NCI-H2107 (cell line): ENCODE measurements around the gene C3orf85.
"Not testable (repeated sequence)": the region's sequence is repeated elsewhere in the genome, so short reads cannot be mapped to it uniquely, and the experiment has no call there.

Source experiments
- DNase-seq: peaks from one replicate; lab custom pipeline; 2025; lab: John Stamatoyannopoulos, UW

C3orf85 gene

GRCh38 chr3:109136523-109136922 is at the start of gene C3orf85:
Gene C3orf85 (plus strand): TSS chr3:109136719. CDS start chr3:109136848, 129 bp downstream.
- DNase-seq = no peak

GRCh38 chr3:109089265-109089664 is 47.3 kb upstream of the C3orf85 start:
- DNase-seq = no peak

- no peak for DNase-seq
These were observed 44.7 kb upstream of the C3orf85 start for GRCh38 chr3:109091846-109092245.

- DNase-seq = no peak
These were observed 43.0 kb upstream of the C3orf85 start for GRCh38 chr3:109093561-109093960.

GRCh38 chr3:109095166-109095565 is 41.4 kb upstream of the C3orf85 start:
- DNase-seq = no peak

GRCh38 chr3:109098079-109098644 is 38.4 kb upstream of the C3orf85 start:
- DNase-seq = no peak

GRCh38 chr3:109109574-109109973 is 26.9 kb upstream of the C3orf85 start:
- no peak for DNase-seq

- DNase-seq = no peak
These were observed 23.4 kb upstream of the C3orf85 start for GRCh38 chr3:109112946-109113760.

GRCh38 chr3:109114746-109115145 is 21.8 kb upstream of the C3orf85 start:
- no peak for DNase-seq

- no peak for DNase-seq
These were observed 21.1 kb upstream of the C3orf85 start for GRCh38 chr3:109115451-109115850.

- no peak for DNase-seq
These were observed 20.5 kb upstream of the C3orf85 start for GRCh38 chr3:109116031-109116430.

- no peak for DNase-seq
These were observed 18.6 kb upstream of the C3orf85 start, which contains the start of gene MORC1 for GRCh38 chr3:109117939-109118338. Gene MORC1 (minus strand): TSS chr3:109118134. CDS start chr3:109118059, 75 bp downstream.

GRCh38 chr3:109118584-109118983 is 17.9 kb upstream of the C3orf85 start:
- no peak for DNase-seq

GRCh38 chr3:109122690-109123089 is 13.8 kb upstream of the C3orf85 start:
- DNase-seq = no peak

GRCh38 chr3:109125902-109126301 is 10.6 kb upstream of the C3orf85 start:
- DNase-seq = no peak

- DNase-seq = no peak
These were observed 9.0 kb upstream of the C3orf85 start for GRCh38 chr3:109127553-109127952.

GRCh38 chr3:109131276-109131675 is 5.2 kb upstream of the C3orf85 start:
- no peak for DNase-seq

- no peak for DNase-seq
These were observed 3.6 kb upstream of the C3orf85 start for GRCh38 chr3:109132801-109133473.

GRCh38 chr3:109133474-109133816 is 3.1 kb upstream of the C3orf85 start:
- not testable (repeated sequence) for DNase-seq

GRCh38 chr3:109137761-109138160 is 1.2 kb downstream of the C3orf85 start:
- no peak for DNase-seq

- DNase-seq = no peak
These were observed 3.8 kb downstream of the C3orf85 start for GRCh38 chr3:109140318-109140717.

- no peak for DNase-seq
These were observed 7.1 kb downstream of the C3orf85 start for GRCh38 chr3:109143646-109144045.

GRCh38 chr3:109149078-109149477 is 12.6 kb downstream of the C3orf85 start:
- no peak for DNase-seq
